GM21360 (cell line): ENCODE data around the gene TMEM18.

Source experiments
- ATAC-seq: cut with Tn5 transposase; IDR thresholded peaks from one replicate; pipeline ENCODE4 v1.9.1; 2021; ENCODE audit warnings: mild to moderate bottlenecking, moderate library complexity; ENCODE audit not compliant: unreplicated experiment

The TMEM18 gene

GRCh38 chr2:673615-674320, 3.4 kb downstream of the TMEM18 start:
- no peak for ATAC-seq

GRCh38 chr2:673016-673415, 4.2 kb downstream of the TMEM18 start:
- no peak for ATAC-seq

GRCh38 chr2:672606-672905, 4.7 kb downstream of the TMEM18 start:
- no peak for ATAC-seq

GRCh38 chr2:671787-672605, 5.2 kb downstream of the TMEM18 start:
- no peak for ATAC-seq

GRCh38 chr2:671072-671471, 6.1 kb downstream of the TMEM18 start:
- no peak for ATAC-seq

GRCh38 chr2:670637-671036, 6.6 kb downstream of the TMEM18 start:
- ATAC-seq = no peak

GRCh38 chr2:669323-669722, 7.9 kb downstream of the TMEM18 start:
- no peak for ATAC-seq

GRCh38 chr2:668000-668398, 9.2 kb downstream of the TMEM18 start:
- no peak for ATAC-seq

GRCh38 chr2:667332-667999, 9.7 kb downstream of the TMEM18 start:
- ATAC-seq = peak; percentile 57

GRCh38 chr2:666441-666840, 10.8 kb downstream of the TMEM18 start:
- ATAC-seq = no peak

GRCh38 chr2:665340-666073, 11.7 kb downstream of the TMEM18 start:
- no peak for ATAC-seq

GRCh38 chr2:664063-664462, 13.1 kb downstream of the TMEM18 start:
- ATAC-seq = no peak

GRCh38 chr2:663221-663620, 14.0 kb downstream of the TMEM18 start:
- ATAC-seq = no peak

GRCh38 chr2:661360-661635, 15.9 kb downstream of the TMEM18 start:
- ATAC-seq = no peak

GRCh38 chr2:660586-661359, 16.4 kb downstream of the TMEM18 start:
- ATAC-seq = no peak

- ATAC-seq = no peak
Measured at GRCh38 chr2:660029-660428, 17.2 kb downstream of the TMEM18 start.

GRCh38 chr2:658426-658825, 18.8 kb downstream of the TMEM18 start:
- ATAC-seq = no peak

GRCh38 chr2:657766-658165, 19.4 kb downstream of the TMEM18 start:
- ATAC-seq = no peak

GRCh38 chr2:656676-657075, 20.5 kb downstream of the TMEM18 start:
- no peak for ATAC-seq

- ATAC-seq = no peak
Measured at GRCh38 chr2:655626-656025, 21.6 kb downstream of the TMEM18 start.

- ATAC-seq = no peak
Measured at GRCh38 chr2:654896-655295, 22.3 kb downstream of the TMEM18 start.
